HG02798 (cell line): ENCODE measurements around the gene RERG.

ENCODE experiments used
- ATAC-seq: cut with Tn5 transposase; IDR thresholded peaks from one replicate; pipeline ENCODE4 v1.9.1; 2021; ENCODE audit warnings: mild to moderate bottlenecking; ENCODE audit not compliant: unreplicated experiment, poor library complexity

The RERG gene

DNA sequence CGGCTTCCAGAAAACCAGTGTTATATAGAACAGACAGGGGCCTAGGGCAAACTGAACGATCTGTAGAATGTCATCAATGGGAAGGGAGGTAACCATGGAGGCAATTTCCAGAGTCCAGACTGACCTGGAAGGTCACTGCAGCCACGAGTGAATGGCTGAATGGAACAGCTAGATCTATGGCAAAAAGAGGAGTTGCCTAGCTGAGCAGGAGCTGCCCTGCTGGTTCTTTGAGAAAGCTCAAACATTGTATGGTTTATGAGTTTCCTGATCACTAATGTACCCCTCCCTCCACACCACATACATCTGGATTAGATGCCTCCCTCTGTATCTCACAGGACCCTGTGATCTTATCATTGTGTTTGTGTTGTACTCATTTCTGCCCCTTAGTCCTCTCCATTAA, 1.0 kb upstream of the RERG start:
- ATAC-seq: no peak

DNA sequence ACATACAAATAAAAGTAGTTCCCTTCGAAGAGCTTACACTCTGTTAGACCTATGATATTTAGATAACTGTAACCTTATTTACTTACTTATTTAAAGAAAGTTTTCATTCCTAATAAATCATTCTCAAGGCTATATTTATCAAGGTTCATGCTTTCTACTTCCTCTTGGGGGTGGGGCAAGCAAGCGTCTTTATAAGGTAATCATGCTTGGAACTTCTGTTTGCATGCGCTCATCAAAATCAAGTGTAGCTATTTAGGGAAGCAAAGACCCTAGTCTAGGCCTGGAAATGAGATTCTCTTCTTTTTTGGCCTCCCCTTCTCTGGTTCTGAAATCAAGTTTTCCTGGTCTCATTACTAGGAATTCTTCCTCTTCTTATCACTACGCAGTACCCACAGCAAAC, 766 bp downstream of the RERG start:
- ATAC-seq: no peak

GRCh38 chr12:15218794-15219193, 2.4 kb downstream of the RERG start:
- ATAC-seq: no peak

DNA sequence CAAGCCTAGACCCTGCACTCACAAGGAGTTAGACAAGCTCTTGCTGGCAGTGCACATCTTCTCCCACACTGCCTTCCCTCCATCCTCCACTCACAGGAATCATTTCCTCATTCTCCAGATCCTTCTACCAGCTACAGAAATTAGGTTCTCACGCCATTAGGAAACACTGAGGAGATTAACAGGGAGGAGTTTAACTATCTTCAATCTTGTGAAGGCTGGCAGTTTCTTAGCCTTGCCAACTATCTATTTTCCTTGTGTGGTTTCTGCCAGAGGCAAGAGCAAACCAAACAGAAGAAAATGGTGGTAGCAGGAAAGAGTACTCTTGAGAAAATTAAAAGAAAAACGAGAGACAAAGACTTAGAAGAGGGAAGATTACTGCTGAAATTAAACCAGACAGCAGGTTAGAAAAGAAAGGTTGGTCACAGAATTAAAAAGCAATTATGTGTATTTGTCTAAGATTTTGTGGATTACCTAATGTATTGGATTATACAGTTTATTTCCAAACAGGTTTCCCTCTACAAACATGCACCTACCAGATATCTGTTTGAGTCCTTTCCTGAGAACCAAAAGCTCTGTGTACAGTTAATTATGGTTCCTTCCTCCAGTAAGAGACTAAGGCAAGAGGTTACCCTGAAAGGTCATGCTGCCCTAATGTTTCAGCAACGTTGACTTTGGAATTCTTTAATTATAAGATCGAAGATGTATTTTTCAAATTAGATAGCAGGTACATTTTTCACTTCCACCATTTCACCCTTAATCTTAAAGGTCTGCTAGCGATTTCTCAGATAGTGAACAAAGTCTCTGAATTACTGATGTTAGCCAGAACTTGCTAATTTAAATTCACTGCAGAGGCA, 5.0 kb downstream of the RERG start:
- ATAC-seq: no peak

DNA sequence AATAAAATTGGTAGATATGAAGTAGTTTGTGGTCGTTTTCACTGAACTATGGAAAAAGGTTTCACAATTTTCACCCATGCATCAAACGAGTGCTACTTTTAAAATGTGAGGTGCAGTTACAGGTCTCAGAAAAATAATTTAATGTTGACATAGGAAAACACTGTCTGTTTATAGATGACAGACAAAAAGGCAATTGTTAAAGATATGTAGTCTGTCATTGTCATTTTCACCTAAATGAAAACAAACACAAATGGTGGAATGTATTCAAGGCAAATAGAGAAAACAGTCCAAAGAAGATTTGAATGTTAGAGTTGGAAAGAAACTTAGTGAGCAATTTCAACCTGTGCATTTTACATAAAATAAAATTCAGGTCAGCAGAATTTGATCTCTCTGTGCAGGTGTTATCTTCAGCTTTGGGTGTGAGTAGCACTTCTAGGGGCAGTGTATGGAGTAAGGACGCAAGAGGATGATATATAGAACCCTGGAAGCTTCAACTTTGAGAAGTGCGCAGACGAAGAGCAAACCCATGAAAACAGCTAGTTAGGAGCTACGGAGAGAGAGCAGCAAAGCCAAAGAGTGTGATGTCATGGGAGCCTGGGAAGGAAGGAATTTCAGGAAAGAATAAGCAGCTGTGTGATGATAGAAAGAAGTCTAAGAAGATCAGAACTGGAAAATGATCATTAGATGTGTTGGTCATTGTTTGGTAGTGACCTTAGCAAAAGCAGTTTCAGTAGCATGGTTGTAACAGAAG, 6.2 kb downstream of the RERG start:
- no peak for ATAC-seq

DNA sequence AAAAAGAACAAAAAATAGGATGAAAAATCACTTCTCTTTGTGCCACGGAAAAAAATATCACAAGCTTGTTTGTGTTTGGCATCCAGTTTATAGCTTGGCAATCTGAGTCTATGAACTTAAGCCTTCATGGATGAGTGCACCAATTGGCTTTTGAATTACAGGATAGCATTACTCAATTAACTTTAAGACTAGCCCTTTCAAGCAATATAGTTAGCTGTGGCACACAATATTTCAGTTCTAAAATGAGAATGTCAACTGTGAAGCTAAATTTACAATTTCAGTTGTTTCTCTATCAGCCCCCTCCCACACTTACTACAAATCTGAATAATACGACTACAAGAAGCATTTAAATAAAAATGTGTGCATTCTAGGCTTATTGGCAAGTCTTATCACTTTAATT, 8.3 kb downstream of the RERG start:
- no peak for ATAC-seq

- ATAC-seq: no peak
Measured at GRCh38 chr12:15209782-15210181, 11.4 kb downstream of the RERG start.

DNA sequence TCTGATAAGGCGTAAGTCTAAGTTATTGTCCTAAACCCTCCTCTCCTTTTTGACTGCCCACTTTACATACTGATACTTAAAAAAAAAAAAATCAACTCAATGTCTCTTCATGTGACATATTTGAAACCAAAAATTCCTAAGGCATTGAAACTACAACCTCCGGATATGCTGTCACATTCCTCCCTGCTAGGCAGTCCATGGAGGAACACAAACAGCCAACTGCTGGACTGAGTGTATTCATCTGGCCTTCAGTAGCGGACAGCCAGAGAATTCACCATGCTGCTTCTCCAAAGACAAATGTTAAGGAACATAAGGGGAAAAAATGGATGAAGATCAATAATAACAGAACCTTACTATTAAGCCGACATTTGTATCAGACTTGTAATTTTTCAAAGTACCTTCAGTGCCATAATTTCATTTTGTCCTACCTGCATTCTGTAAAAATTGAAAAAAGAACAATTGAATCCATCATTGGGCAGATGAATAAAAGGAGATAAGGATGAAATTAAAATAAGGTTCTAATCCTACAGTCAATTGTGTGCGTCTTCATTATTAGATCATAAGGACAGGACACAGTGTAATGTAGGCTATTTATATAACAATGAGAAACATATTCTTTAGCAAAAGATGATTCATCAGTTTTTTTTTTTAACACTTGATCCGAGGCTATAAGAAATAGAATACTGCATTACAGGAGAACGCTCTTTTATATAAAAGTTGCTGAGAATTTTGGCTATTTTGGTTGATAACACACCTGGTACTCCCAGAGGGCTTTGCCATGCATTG, 12.2 kb downstream of the RERG start:
- no peak for ATAC-seq

DNA sequence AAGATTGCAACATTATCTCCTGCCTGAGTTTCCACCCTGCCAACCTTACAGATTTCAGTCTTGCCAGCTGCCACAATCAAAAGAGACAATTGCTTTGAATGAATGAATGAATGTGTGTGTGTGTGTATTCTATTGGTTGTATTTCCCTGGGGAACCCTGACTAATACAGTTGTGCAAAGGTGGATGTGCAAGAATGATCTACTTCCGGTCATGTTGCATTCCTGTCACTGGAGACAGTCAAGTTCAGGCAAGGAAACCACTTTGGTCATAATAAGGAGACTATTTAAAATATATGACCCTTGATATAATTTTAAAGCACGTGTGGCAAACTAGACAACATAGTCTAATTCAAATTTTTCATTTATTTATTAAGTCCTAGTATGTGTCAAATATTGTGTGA, 13.1 kb downstream of the RERG start:
- no peak for ATAC-seq

DNA sequence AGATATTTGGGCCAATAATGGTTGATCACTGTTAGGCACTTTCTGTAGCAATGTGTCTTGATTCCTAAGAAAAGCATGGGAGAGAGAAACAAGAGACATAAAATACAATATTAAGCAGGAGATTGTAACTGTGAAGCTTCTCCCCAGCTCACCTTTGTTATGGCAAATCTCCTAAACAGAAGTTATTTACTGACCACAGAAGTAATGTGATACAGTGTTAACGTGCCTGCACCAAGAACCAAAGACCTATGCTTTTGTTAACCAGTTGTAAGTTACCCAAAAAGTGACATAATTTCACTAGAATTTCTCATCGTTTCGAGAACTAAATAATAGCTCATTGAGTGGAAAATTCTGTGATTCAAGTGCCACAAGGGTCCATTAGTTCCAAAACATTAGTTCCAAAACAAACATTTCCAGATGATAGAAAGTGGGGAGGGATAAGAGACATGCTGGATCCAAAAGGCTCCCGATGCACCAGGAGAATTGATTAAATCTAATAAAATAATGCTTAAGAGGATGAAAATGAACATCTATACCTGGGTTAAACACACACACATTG, 14.3 kb downstream of the RERG start:
- no peak for ATAC-seq

GRCh38 chr12:15206338-15206737, 14.9 kb downstream of the RERG start:
- ATAC-seq: no peak

DNA sequence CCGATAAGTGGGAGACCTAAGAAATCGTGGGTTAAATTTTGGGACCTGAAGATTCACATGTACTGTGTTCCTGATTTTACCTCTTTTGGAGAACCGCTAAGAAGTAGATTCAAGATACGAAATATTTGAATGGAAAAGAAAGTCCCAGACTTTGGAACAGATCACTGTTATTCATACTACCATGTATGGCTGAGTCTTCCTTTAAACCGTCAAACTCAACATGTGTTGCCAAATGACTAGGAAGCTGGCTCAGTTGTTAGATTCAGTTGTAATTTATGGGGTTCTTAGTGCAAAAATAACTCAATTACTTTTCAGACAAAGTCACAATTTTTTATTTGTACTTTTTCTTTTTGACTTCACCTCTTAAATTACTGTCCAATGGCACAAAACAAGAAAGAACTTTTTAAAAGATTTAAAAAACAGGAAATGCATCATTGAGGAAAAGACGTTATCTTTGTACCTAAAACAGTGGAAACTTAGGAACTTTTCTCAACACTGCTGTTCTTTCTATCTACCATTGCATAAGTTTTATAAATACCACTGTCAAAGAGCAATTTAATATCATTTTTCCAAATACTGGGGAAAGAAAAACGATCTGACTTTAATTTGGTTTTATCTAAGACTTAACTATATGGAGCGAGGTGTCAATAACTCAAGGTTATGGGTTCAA, 15.7 kb downstream of the RERG start:
- ATAC-seq: no peak

DNA sequence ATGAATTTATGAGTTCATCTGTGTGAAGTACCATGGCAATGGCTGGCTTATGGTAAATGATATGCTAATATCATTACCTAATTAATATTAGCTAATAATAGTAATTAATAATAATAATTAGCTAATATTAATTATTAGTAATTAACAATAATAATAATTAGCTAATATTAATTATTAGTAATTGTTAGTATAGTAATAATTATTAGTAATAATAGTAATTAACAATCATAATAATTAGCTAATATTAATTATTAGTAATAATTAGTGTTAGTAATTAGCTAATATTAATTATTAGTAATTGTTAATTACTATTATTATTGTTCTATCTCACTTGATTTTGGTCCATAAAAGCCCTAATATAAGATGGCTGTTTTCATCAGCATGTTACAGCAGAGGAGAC, 19.8 kb downstream of the RERG start:
- no peak for ATAC-seq

- no peak for ATAC-seq
Measured at GRCh38 chr12:15201056-15201455, 20.2 kb downstream of the RERG start.

- ATAC-seq: no peak
Measured at GRCh38 chr12:15200641-15201040, 20.6 kb downstream of the RERG start.

- ATAC-seq: no peak
Measured at GRCh38 chr12:15199930-15200329, 21.3 kb downstream of the RERG start.

GRCh38 chr12:15196678-15197505, 24.3 kb downstream of the RERG start:
- no peak for ATAC-seq

- no peak for ATAC-seq
Measured at GRCh38 chr12:15196221-15196620, 25.0 kb downstream of the RERG start.
